Eye (tissue), 1 donor: ENCODE data around the gene LIX1L.

Experiments used
- DNase-seq: peaks from one replicate; pipeline ENCODE4 v3.0.0-alpha.2; 2015

LIX1L gene

DNA sequence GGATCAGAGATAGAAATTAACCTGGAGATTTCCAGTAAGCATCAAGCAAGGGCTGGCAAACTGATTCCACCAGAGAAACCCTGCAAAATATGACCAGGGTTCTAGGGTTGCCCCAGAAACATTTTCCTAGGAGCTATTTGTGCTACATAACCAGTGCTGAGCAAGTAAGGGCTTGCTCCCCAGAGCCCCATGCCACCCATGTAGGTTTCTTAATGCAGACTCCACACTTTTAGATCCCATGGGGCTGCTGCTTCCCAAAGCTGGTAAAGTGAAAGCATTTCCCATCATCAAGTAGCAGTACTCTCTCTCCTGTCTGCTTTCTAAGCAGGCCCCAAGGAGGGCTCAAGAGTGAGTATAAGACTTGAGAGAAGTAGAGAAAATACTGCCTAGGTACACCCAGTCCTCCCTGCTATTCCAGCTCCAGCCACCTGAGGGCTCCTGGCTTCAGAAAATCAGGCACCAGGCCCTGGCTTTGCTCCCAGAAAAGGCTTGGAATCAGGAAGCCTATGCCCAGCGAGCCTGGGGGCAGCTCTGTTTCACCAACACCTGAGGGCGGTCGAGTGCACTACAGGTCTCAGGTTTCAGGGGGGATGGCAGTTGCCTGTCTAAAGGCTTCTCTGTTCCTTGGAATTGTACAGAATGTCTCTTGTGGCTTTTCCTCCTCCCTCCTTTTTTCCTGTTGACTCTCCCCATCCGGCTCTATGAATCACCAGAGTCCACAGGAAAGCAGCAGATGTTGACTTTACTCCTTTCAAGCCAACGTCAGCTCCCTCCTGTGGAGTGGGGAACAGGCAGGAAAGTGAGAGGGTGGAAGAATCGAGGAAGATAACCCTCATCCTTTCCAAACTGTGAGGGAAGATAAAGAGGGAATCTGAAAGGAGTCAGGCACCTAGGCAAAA is 66.0 kb downstream of the LIX1L start:
- DNase-seq: peak; percentile 97

DNA sequence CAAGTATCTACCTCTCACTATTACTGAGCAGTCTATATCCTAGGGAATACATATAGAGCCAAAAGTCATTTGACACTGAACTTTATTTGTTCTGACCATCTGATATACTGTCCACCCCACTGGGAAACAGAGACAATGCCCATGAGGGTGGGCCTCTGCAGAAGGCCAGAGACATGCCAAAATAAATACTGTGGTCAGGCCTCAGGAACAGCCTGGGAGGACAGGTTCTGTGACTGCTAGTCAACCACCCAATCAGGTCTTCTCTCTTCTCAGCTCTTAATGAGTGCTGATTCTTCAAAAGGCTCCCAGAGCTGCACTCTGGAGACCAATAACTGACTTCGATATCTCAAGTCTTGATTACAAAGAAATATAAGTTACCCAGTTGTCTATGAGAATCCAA is 66.7 kb downstream of the LIX1L start:
- no peak for DNase-seq

DNA sequence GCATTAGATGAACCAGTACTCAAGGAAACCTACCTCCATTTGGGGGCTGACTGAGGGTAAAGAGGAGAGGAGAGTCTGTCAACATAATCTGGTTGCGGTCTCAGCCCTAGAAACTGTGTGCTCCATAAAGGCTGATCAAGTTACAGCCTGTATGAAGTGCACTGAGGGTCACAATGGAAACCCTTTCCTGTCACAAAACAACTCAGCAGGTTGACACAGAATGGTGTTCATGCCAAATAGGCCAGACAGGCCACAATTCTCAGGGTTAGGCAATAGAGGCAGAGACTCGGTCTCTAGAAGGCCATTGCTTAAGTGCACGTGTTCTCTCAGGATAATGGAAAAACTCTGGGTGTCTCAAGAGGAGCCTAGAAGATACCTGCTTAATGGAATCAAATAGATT is 68.1 kb downstream of the LIX1L start:
- no peak for DNase-seq

DNA sequence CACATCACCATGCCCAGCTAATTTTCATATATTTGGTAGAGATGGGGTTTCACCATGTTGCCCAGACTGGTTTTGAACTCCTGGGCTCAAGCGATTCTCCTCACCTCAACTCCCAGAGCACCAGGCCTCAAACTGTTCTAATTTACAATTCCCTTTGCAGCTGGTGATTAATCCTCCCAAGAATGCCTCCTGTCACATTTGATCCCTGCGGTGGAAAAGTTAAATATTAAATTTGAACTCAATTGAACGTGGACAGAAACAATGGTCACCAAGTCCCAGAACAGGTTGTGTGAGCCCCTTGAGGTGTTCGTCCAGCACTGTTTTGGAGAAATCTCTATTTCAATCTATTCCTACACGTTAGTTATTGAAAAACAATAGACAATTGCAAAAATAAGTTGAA is 70.2 kb downstream of the LIX1L start:
- DNase-seq: no peak

DNA sequence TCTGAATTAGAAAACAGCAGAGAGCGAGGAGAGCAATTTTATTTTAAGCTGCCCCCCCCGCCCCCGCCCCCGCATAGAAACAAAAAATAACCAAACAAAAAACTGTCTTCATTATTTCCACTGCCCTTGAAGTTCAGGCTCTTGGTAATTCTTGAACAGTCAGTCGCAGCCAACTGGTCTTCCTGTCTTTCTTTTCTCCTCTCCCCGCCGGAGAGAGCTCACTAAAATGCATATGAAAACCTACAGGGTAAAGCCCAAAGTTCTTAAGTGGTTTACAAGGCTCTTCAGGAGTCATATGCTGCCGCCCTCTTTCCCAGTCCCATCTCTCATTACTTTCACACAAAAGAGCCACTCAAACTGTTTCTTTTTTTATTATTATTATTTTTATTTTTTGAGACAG is 71.0 kb downstream of the LIX1L start:
- no peak for DNase-seq

DNA sequence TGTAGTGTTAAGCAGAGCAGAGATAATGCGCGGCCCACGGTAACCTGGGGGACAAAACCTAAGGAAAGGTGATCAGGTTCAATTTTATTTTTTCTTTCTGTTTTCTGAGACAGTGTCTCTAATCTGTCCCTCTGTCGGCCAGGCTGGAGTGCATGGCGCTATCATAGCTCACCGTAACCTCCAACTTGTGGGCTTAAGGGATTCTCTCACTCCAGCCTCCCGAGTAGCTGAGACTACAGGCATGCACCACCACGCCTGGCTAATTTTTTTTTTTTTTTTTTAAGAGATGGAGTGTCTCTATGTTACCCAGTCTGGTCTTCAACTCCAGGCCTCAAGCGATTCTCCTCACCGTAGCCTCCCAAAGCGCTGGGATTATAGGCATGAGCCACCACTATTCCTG is 71.4 kb downstream of the LIX1L start:
- no peak for DNase-seq

DNA sequence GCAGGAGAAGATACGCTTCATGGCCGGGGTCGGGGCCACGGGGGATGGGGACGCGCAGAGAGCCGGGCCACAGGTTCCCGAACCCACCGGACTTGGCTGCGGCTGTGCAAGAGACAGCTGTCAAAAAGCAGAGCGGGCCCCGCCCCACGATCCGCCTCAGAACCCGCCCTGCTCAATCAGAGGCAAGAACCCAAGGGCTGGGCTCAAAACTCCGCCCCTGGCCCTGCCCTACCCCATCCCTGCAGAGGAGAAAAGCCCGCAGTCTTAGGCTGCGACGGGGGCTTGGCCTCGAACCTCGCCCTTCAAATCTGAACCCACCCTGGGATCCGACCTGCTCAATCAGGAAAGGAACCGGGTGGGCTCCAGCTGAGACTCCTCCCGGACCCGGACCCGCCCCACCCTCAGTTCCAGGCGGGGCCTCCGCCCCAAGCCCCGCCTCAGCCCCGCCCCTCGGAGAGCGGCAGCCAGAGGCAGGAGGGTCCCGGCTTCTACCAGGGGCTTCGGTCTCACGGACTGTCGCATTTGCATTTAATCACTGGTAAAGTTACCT is 72.0 kb downstream of the LIX1L start, which contains the start of gene ANKRD35:
TSS of gene ANKRD35 (minus strand) at position 129 of the 550 bp plus-strand sequence. CDS start at position 21, 108 bp downstream.
- DNase-seq: peak; percentile 90

DNA sequence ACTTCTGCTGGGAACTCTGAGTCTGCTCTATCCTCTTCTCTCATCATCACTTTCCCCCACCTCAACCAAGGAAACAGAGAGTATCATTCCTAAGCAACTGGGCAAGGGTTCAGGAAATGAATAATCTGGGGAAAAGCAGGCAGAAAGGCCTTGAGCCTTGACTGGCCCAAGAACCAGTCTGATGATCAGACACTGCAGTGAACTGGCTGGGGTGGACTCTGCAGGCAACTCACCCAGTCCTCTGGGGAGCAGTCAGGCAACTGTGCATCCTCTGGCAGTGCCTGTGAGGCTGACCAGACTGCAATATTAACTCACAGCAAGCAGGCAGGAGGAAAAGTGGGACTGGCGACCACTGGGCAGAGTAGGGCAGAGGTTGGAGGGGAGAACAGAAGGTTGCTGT is 73.1 kb downstream of the LIX1L start:
- no peak for DNase-seq
